Lower leg skin (tissue), 4 donors: ENCODE measurements around the gene GIMAP2. TPM values are rescaled to one million over a fixed set of nuclear protein-coding genes. Genes with fewer than 3 reads are reported as not detected.
"Not testable (repeated sequence)": the region's sequence is repeated elsewhere in the genome, so short reads cannot be mapped to it uniquely, and the experiment has no call there.

Experiments
- DNase-seq, 2 donors: peaks; one replicate each; pipeline ENCODE4 v3.0.0-alpha.2; 2019; ENCODE audit warnings: low spot score in 2 of 2
- H3K4me3 ChIP-seq: fragments of 200-600 bp; sonication (generic); 2 replicates; pipeline ENCODE4 v1.5.1; 2017; ENCODE audit warnings: mild to moderate bottlenecking, low read depth; ENCODE audit not compliant: poor library complexity, severe bottlenecking
- POLR2A ChIP-seq, 2 donors: fragments of 450-650 bp; IDR thresholded peaks; one replicate each; pipeline ENCODE4 v1.6.1; 2016 to 2017; ENCODE audit warnings: antibody characterized with exemption in 2 of 2, mild to moderate bottlenecking in 1 of 2, moderate library complexity in 1 of 2
- WGBS, 2 donors: methylation state at CpG; one replicate each; pipeline ENCODE4 v1.1.5; 2018; 5-methylcytosine and 5-hydroxymethylcytosine counted together
- intact Hi-C: fragments of 100-400 bp; cut with DNase I; formaldehyde crosslinking; loops from one replicate; pipeline ENCODE4 v1.15.0; 2023; ENCODE audit warnings: low total_unique reads
- total RNA-seq, 4 donors: library from RNA; depleted of rRNA; stranded (reverse); fragments of >200 nt; gene quantifications; one replicate each; pipeline ENCODE4 v1.1.0, GENCODE V29; 2016
- TF ChIP-seq, protein P1 (sequence below), 3 donors: fragments of 450-650 bp; IDR thresholded peaks; one replicate each; pipeline ENCODE4 v1.5.1; 2016; ENCODE audit warnings: antibody characterized with exemption in 3 of 3, mild to moderate bottlenecking in 3 of 3, moderate library complexity in 2 of 3

Gene GIMAP2
- total RNA-seq, 4 donors from 2014 or later, result 0.53 to 7.2 (median 5.0) TPM

DNA sequence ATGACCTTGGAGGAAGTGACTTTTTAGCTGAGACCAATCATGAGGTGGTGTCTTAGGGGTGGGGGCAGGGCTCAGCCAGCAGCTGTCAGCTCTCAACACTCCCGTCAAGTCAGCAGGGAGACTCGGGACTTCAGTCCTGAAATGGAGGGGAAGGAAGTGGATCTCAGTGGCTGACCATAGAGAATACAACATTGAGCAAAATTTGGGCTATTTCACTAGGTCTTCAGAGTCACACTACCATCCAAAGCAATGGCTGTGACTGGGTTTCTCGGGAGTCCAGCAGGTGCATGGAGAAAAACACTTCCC lies 36.5 kb upstream of the GIMAP2 start:
- WGBS, 2 donors, result 60 to 61% methylated on average over 3 of the region's 3 CpGs
- no peak for DNase-seq
- no peak overlapping the region for H3K4me3 ChIP-seq
- TF ChIP-seq POLR2A (IDR thresholded peaks at IDR 0.05), result no peak
- TF ChIP-seq, protein P1, sequence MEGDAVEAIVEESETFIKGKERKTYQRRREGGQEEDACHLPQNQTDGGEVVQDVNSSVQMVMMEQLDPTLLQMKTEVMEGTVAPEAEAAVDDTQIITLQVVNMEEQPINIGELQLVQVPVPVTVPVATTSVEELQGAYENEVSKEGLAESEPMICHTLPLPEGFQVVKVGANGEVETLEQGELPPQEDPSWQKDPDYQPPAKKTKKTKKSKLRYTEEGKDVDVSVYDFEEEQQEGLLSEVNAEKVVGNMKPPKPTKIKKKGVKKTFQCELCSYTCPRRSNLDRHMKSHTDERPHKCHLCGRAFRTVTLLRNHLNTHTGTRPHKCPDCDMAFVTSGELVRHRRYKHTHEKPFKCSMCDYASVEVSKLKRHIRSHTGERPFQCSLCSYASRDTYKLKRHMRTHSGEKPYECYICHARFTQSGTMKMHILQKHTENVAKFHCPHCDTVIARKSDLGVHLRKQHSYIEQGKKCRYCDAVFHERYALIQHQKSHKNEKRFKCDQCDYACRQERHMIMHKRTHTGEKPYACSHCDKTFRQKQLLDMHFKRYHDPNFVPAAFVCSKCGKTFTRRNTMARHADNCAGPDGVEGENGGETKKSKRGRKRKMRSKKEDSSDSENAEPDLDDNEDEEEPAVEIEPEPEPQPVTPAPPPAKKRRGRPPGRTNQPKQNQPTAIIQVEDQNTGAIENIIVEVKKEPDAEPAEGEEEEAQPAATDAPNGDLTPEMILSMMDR (IDR thresholded peaks at IDR 0.05), result no peak
- intact Hi-C loops, result no loop called here

DNA sequence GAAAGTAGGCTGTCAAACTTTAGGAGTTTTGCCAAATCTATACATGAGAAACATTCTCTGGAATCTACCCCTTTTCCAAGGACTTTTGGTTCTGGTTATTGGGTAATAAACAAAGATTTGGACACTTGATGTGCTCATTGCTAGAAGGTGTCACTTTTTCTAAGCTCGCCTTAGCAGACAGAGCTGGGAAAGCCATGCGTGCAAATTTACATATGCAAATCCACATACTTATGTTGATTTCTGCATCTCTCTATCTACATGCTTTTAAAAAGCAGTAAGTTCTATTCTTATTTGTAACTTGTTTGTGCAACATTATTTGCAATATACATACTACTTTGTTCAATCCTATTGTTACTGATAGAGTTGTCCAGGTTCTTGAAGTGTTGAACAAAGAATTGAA lies 30.8 kb upstream of the GIMAP2 start:
- WGBS, 2 donors, result 72 to 75% methylated on average over 2 of the region's 2 CpGs
- intact Hi-C loops, result no loop called here
- no peak overlapping the region for H3K4me3 ChIP-seq
- no peak for TF ChIP-seq POLR2A (IDR thresholded peaks at IDR 0.05)
- TF ChIP-seq, protein P1 (IDR thresholded peaks at IDR 0.05), result no peak
- DNase-seq, result no peak

DNA sequence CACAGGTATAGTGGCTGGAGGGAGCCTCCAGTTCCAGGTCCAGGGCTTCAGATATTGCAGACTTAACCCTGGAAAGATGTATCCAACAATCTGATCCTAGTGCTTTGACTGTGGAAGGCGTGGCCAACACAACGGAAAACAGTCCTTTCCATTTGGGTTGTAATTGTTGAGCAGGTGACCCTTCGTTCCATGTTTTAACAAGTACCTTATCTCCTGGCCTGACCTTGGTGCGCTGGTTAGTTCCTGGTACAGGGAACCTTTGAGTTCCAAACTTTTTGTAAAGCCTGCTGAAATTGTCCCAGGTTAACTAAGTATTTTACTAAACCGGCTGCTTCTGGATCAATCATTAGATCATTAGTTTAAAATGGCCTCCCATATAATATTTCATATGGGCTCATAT lies 29.5 kb upstream of the GIMAP2 start:
- no peak for DNase-seq
- intact Hi-C loops, result no loop called here
- no peak overlapping the region for H3K4me3 ChIP-seq
- no peak for TF ChIP-seq POLR2A (IDR thresholded peaks at IDR 0.05)
- TF ChIP-seq, protein P1 (IDR thresholded peaks at IDR 0.05), result no peak
- WGBS, 2 donors, result 88 to 90% methylated on average over 5 of the region's 5 CpGs

DNA sequence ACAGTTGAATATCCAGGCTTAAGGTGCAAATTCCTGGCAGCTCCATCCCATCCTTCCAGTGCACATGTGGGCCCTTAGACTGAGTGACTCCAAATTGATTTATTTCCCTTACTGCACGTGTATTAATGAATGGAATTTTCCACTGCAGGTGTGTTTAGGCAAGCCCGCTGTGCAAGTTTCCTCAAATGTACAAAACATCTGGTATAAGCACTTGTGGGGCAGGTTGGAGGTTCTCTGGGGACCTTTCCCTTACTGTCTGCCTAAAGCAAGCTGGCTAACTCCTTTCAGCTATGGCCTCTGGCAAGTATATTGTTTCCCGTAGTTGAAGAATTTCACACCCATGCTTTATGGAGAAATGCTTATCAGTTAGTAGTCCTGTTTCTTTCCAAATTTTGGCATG lies 28.0 kb upstream of the GIMAP2 start:
- H3K4me3 ChIP-seq, result no peak overlapping the region
- intact Hi-C loops, result no loop called here
- no peak for TF ChIP-seq POLR2A (IDR thresholded peaks at IDR 0.05)
- TF ChIP-seq, protein P1 (IDR thresholded peaks at IDR 0.05), result no peak
- 31 to 43% methylated on average over 3 of the region's 3 CpGs for WGBS, 2 donors
- no peak for DNase-seq

DNA sequence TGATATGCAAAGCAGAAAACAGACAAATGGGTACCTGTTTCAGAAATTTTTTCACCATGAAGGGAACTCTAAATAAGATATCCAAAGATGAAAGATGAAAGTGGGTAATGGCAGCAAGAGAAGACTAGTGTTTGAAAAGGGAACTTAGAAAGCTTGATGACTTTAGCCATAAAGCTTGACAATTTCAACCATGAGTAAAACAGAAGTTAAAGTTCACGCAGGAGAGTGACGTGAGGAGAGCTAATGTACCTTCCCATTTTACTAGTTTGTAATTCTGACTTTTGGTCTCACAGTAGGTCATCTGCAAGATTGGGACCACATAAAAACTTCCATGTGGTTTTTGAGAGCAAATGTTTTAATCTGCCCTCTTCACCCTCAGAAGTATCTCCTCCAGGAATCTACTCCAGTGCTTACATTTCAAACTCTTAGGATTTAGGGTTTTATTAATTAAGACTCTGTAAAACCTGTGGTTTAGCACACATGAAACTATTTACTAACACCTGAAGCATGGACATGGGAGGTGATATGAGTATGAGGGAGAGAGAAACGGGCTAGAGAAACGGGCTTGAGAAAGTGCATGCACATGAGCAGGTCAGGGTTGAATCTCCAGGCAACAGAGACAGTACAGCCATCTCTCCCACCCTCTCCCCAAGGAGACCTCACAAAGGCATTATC lies 24.4 kb upstream of the GIMAP2 start:
- TF ChIP-seq POLR2A (IDR thresholded peaks at IDR 0.05), result no peak
- TF ChIP-seq, protein P1 (IDR thresholded peaks at IDR 0.05), result no peak
- WGBS, 2 donors, result 83 to 87% methylated on average over 4 of the region's 4 CpGs
- no peak overlapping the region for H3K4me3 ChIP-seq

DNA sequence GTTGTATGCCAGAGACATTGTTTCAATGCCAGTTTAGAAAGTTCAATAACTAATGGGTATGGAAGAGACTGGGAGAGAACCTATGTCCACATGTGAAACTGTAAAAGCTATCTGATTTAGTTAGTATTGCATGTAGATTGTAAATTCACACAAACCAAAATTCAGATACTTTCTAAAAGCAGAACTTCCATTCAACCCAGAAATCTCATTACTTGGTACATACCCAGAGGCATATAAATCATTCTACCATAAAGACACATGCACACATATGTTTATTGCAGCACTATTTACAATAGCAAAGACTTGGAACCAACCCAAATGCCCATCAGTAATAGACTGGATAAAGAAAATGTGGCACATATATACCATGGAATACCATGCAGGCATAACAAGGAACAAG lies 22.7 kb upstream of the GIMAP2 start:
- DNase-seq, intact Hi-C loops, H3K4me3 ChIP-seq: not testable (repeated sequence)

More for the DNA sequence above, 24.4 kb upstream of the GIMAP2 start:
- DNase-seq, result no peak
- intact Hi-C loops, result no loop called here
